Peyer's patch (tissue), 4 donors: ENCODE measurements around the gene ZNF692.

Experiments
- POLR2A ChIP-seq, 2 donors: fragments of 450-650 bp; IDR thresholded peaks; one replicate each; pipeline ENCODE4 v1.5.1; 2017; ENCODE audit warnings: antibody characterized with exemption in 2 of 2, mild to moderate bottlenecking in 2 of 2, moderate library complexity in 2 of 2
- TF ChIP-seq, protein P1 (sequence below), 6 experiments: fragments of 450-650 bp in 4 of 6; fragments of 200-600 bp in 2 of 6; sonication (generic) in 1 of 6; IDR thresholded peaks; one replicate each; pipeline ENCODE4 v1.5.1; 2017 to 2019; ENCODE audit warnings: antibody characterized with exemption in 6 of 6, mild to moderate bottlenecking in 3 of 6, moderate library complexity in 1 of 6

DNA sequence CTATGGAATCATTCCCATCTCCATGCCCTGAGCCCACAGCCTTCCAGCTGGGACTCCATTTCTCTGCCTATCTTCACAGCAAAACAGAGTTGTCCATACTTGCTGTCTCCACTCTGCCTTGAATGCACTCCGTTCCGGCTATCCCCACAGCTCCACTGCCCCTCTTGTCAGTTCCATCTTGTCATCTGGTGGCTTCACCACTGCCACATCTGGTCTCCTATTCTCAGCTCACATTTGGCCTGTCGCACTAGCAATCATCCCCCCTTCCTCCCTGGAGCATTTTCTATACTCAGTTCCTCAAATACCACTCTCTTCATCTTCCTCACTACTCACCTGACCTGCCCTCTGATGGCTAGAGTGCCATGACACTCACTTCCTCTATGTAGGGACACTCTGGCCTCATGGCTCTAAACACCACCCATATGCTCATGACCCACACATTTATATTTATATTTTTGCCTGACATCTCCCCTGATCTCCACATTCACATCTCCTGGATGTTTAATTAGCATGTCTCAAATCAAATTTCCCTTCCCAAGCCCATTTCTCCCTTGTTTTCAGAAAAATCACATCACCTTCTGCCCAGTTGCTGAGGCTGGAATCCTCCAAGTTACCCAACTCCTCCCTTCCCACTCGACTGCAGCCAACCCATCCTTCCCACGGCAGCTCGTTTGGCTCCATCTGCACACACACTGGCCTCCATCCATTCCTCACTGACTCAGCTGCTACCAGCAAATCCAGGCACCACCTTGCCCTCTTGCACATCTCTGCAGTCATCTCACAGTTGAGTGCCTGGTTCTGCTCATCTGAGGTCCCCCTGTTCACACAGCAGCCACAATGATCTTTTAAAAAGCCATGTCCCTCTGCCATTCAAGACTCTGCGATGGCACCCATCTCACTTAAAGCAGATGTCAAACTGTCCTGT lies 6.1 kb downstream of the ZNF692 start:
- TF ChIP-seq, protein P1, sequence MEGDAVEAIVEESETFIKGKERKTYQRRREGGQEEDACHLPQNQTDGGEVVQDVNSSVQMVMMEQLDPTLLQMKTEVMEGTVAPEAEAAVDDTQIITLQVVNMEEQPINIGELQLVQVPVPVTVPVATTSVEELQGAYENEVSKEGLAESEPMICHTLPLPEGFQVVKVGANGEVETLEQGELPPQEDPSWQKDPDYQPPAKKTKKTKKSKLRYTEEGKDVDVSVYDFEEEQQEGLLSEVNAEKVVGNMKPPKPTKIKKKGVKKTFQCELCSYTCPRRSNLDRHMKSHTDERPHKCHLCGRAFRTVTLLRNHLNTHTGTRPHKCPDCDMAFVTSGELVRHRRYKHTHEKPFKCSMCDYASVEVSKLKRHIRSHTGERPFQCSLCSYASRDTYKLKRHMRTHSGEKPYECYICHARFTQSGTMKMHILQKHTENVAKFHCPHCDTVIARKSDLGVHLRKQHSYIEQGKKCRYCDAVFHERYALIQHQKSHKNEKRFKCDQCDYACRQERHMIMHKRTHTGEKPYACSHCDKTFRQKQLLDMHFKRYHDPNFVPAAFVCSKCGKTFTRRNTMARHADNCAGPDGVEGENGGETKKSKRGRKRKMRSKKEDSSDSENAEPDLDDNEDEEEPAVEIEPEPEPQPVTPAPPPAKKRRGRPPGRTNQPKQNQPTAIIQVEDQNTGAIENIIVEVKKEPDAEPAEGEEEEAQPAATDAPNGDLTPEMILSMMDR (IDR thresholded peaks at IDR 0.05), result no peak
- TF ChIP-seq POLR2A (IDR thresholded peaks at IDR 0.05), result no peak
